HG02973 (cell line): ENCODE measurements around the gene CALML6.

Experiments used
- ATAC-seq: cut with Tn5 transposase; IDR thresholded peaks from one replicate; pipeline ENCODE4 v1.9.1; 2021; ENCODE audit warnings: moderate library complexity; ENCODE audit not compliant: unreplicated experiment

Gene CALML6

DNA sequence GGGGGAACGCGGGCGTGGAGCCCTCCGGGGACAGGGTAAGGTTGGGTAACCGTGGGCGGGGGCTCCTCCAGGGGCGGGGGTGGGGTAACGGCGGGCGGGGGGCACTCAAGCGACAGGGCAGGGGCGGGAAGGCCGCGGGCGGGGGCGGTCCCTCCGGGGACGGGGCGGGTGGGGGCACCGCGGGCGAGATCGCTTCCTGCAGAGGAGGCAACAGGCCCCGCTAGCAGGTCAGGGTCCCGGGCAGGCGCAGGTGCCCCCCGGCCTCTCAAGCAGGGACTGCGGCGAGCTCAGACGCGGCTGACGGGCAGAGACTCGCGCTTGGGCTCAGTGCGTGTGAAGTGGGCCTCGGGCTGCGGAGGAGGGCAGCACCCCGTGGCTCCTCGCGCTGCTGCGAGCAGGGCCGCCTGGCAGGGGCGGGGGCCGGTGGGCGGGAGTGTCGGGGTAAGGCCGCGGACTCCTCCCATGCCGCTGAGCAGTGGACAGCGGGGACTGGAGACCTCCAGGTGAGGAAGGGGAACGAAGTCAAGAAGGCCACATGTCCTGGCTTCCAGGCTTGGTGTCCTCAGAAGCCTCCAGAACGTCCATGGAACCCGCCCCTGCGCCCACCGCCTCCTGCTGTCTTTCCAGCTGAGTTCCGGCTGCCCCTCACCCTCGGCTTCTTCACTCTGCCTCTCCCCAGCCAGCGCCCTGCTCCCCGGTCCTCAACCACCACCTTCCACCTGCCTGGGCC is 23.5 kb upstream of the CALML6 start:
- peak; percentile 3 for ATAC-seq

DNA sequence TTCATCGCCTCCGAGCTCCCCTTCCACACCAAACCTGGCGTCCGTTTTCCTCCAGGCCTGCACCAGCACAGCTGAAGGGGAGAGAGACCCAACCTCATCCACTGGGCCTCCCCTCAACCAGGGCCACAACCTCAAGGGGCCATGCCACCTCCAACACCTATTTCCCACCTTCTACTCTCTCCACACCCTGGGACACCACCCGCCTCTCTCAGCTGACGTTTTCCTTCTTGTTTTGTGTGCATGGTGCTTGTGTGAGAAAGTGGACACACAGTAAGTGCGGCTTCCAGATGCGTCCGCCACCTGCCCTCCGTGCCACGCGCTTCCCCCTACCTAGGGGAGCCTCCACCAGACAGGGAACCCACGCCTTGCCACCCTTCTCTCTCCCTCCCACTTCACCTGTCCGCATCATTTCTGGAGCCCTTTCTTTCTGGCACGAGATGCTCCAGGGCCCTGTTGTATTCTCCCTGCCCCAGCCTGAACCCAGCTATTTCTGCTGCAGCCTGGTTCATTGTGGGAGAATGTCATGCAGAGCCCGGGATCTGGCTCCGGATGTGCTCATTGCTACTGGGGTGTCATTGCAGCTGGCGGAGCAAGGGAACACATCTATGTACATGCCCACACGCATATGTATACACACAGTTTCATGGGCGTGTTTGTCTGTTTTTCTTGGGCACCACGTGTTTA is 22.8 kb upstream of the CALML6 start:
- no peak for ATAC-seq

DNA sequence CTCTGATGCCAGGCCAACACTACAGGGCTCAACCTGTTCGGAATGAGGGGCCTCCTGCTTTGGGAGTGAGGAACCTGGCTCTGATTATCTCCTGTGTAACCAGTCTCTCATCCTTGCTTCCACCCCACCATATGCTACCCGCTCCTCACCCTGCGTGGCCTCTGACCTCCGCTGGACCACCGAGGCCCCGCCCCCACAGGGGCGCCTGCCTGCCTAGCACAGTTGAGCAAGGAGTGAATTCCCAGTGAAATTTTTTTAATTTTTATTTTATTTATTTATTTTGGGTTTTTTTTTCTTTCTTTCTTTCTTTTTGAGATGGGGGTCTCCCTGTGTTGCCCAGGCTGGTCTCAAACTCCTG is 22.3 kb upstream of the CALML6 start:
- ATAC-seq = no peak

DNA sequence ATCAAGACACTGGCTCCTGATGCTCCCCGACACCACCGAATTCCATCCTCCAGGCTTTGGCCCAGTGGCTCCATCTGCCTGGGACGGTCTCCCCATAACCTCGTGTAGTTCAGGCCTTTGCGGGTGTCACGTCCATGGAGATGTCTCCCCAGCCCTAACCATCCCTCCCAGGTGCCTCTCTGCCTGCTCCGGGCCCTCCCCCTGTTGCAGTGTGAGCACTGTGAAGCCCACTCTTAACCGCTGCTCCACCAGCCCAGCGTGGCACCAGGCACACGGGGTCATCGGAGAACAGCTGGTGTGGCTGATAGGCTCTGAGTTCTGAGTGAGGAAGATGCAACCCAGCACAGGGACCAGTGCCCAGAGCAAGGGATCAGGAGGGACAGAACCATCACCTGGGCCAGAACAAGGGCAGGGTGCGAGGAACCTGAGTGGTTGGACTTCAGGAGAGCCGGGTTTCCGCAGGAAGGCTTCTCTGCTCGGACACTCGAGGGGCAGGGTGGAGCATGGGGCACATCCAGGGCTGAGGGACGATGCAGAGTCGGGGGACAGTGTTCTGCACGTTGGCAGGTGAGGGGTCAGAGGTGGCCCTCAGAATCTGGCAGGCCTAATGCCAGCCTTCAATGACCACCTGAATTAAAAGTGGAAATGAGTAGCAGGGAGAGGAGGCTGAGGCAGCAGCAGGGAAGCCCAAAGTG is 21.6 kb upstream of the CALML6 start:
- no peak for ATAC-seq

DNA sequence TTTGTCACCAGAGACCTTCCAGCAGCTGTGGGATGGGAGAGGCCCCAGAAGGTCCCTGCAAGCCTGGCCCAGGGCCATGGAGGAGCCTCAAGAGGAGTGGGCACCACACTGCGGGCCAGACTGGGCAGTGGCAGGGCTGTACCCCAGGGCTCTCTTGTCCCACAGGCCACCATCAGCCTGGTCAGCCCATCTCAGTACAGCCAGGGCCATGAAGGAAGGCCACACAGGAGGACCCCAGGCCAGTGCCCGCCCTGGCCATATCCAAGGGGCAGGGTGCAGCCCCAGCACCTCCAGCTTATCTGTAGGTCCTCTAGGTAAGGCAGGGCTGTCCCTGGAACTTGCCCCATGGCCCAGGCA is 21.1 kb upstream of the CALML6 start:
- ATAC-seq = no peak

DNA sequence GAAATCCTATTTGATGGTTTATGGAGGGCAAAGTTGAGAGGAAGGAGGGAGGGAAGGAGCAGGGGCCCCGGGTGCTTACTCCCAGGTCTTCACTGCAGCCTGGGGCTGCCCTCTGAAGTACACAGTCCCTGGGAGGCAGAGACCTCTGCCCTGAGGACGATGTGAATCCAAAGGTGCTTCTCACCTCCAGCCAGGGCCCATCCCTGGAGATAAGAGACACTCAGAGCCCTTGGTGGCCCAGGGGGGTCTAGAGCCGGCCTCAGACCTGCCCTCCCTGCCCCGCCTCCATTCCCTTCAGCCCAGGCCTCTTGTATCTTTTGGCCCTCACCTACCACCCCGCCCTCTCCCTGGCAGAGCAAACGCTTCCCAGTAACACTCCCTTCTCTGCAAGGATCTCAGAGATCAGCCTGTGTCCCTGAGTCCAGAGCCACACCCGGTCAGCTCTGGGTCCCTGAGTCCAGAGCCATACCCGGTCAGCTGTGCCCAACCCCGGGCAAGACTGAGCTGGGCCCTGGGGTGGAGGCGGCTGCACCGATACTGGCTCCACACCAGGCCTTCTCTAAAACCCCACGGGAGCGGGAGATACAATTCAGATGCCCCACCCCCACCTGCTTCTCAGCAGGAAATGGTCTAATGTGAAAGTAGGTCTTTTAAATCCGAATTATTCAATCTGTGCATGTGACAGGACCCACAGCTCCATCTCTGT is 20.6 kb upstream of the CALML6 start:
- no peak for ATAC-seq

DNA sequence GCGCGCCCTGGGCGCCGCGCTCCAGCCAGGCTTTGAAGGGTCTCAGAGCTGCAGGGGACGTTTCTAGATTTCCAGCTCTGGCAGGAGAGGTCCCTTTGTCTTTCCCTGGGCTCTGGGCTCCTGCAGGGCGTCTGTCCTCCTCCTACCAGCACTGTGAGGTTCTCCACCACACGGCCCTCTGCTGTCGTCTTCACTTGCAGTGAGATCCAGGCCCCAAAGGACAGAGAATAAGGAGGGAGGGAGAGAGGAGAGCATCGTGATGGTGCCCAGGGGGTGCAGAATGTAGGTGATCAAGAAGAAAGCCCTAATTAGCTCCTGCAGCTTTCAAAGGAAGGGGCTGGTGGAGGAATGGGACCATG is 20.0 kb upstream of the CALML6 start:
- ATAC-seq = no peak

DNA sequence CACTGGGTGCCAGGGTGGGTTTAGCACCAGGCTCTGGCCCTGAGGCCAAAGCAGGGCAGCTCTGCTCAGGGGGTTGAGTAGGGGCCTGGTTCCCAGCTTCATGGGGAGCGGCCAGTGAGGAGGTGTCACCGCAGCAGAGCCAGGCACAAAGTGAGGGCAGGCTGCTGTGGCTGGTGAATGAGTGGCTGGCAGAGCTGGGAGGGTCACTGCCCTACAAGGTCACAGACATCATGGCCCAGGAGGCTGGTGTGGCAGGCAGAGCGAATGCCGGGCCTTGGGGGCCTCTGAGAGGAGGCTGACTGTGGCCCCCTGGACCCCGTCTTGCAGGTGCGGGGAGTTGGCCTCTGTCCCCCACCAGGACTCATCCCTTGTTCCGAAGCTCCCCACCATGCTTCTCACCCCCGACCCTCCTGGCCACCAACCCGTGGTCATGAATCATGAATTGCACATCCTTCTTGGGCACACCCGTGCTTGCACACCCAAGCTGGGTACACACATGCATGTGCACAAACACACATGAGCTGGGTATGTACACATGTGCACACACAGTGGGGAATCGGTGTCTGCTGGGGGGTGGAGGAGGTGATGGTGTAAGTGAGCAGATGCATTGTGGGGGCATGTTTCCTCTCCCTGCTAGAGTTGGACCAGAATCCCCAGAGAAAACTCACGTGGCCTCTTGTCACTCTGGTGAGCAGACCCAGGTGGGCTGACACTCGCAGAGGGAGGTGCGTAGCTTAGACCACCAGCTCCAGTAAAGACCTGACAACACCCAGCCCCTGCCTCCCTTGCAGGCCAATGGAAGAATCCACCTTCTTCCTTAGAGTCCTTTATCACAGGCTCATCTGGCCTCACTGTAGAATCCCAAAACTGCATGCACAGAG is 19.4 kb upstream of the CALML6 start:
- no peak for ATAC-seq

DNA sequence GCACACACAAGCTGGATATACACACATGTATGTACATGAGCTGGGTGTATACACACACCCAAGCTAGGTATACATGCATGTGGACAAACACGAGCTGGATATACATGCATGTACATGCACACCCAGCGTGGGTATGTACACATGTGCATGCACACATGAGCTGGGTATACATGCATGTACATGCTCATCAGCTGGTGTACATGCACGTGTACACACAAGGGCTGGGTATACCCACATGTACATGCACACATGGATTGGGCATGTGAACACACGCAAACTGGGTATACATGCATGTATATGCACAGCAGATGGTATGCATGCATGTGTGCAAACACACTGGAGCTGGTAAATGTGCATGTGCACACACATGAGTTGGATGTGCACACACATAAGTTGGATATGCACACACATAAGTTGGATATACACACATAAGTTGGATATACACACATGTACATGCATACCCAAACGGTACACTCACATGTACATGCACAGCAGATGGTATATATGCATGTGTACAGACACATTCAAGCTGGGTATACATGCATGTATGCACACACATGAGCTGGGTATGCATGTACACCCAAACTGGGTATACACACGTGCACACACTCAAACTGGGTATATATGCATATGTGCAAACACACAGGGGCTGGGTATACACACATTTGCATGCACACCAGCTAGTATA is 16.7 kb upstream of the CALML6 start:
- no peak for ATAC-seq

DNA sequence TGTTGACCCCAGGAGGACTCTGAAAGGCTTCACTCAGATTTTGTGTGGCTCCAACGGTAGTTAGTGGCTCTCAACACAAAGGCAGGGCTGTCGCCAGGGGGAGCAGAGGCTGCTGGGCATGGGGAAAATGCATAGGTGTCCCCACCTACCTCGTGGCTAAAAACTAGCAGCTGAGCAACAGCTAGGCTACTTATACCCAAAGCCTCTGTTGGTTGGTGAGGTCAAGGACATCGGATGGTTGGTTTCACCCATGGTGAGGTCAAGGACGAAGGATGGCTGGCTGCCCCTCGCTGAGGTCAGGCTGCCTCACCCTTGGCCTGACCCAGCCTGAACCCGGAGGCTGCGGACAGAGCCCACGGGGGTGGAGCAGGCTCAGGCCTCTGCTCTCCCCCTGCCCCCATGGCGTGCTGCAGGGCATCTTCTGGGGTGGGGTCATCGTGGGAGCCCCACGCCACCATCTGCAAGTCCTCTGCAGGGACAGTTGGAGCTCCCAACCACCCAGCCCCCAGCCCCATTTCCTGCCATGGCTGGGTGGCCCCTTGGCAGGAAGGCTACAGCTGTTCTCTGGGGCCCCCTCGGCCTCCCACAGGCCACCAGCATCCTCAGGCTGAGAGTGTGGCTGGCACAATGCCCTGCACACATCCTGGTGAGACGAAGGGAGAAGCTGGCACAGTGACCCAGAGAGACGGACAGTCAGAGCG is 15.6 kb upstream of the CALML6 start:
- no peak for ATAC-seq

DNA sequence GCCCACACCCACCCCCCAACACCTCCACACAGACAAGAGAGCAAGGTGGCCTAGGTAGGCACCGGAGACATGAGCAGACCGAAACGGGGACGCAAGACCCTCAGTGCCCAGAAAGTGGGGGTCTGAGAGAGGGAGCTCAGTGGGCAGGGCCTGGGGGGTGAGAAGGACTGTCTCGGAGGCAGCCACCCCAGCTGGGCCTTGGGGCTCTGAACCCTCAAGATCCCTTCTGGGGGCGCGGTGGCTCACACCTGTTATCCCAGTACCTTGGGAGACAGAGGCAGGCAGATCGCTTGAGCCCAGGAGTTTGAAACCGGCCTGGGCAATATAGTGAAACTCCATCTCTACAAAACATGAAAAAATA is 15.1 kb upstream of the CALML6 start:
- ATAC-seq = no peak

DNA sequence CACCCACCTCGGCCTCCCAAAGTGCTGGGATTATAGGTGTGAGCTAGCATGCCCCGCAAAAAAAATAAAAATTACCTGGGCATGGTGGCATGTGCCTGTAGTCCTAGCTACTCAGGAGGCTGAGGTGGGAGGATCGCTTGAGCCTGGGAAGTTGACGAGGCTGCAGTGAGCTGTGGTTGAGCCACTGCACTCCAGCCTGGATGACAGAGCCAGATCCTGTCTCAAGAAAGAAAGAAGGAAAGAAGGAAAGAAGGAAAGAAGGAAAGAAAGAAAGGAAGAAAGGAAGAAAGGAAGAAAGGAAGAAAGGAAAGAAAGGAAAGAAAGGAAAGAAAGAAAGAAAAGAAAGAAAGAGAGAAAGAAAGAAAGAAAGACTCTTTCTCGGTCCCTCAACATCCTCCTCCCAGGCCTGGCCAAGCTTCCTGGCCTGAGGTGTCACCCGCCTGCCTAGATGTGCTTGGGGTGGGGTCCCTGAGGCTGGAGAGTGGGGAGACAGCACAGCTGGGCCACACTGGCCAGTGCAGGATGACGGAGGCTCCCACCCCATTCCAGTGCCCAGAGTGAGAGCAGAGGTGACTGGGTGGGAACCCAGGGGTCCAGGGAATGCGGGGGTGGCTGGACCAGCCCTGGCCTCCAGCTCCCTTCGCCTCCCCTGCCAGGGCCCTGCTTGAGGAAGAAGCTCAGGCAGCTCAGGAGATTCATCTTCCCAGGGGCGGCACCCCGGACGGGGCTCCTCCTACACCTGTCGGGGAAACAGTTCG is 14.0 kb upstream of the CALML6 start:
- no peak for ATAC-seq

DNA sequence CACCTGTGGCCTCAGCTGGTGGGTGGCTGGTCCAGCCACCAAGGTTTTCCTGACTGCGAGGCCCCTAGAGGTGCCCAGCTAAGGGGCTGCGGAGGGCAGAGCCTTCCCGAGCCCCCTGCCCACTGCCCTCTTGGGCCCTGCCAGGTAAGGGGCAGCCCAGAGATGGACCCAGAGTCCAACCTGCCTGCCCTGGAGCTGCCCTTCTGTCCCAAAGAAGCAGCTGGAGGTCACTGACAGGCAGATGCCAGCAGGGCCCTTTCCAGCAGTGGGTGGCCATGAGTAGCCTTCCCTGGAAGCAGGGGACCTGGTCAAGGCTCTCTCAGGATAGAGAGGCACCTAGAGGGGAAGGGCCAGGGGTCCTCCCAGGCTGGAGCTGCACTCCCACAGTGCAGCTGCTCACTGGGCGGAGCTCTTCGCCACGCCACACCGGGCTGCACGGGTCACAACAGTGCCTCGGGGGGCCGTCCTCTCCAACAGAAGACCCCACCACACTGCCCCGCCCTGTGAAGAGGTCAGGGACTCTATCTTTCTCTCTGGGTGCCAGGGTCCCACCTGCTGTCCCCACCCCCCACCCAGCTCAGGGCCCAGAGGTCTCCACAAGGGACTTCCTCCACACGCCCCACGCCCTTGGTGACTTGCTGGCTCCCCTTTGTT is 13.3 kb upstream of the CALML6 start:
- no peak for ATAC-seq

DNA sequence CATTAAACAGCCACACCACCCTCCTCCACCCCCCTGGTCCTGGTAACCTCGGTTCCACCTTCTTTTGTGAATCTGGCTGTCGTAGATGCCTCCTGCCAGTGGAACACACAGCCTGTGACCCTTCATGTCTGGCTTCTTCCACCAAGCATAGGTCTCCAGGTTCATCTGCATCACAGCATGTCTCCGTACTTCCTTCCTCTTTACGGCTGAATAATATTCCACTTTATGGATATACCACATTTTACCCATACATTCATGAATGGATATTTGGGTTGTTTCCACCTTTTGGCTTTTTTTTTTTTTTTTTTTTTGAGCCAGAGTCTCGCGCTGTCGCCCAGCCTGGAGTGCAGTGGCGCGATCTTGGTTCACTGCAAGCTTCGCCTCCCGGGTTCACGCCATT is 11.8 kb upstream of the CALML6 start:
- ATAC-seq = no peak

DNA sequence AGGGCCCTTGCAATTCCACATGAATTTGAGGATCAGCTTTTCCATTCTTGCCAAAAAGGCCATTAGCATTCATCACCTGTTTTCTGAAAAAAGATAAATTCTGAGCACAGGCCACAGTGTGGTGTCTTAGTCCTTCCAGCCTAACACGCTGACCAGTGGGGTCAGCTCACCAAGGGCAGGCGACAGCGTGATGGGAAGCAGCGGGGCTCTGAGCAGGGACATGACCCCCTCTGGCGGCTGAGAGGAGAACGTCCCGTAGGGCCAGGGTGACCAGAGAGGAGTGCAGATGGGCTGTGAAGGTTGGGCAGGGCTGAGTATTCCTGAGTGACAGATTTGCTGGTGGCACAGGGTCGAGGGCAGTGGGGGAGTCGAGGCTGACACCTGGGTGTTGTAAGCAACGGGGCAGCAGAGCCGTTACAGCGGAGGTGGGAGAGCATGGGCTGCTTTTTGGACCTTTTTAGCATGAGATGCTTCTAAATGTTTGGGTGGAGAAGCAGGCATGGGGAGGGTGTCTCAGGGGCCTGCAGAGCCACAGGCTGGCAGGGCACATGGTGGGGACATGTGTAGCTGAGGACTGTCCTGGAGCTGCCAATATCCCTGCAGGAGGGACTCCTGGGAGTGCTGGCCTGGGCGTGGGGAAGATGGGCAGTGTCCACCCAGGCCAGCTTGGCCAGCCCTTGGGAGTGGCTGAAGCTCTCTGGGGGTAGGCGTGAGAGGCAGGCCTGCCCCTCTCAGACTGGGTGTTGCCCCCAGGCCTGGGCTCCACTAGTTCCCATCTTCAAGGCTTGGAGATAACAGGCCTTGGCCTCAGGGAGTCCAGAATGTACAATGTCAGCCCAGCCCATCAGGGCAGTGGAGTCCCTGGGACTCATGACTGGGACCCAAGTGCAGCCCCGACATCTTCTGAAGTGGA is 8.6 kb upstream of the CALML6 start:
- no peak for ATAC-seq

DNA sequence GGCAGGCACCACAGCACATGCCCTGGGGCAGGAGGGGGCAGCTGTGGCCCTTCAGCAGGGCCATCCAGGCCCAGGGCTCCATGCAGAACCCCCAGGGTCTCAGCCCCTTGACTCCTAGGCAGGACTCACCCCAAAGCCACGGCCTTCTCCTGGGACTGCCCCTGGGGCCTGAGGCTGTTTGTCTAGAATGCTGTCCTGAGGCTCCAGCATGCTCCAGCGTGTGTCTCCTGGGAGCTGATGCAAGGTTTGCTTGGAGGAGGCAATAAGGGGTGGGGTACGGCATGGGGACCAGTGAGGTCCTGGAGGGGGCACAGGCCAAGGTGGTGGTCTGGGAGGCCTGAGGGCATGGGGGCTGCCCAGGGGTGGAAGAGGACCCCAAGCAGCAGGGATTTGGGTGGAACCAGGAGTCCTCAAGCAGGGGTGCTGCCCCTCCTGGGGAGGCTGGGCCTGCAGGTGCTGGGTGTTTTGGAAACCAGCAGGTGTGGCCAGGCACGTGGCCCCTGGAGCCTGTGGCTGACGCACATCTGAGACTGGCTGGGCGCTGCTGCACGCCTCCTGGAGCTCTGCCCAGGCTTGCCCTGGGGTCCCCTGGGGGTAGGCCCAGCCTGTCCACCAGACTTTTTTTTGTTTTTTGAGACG is 7.8 kb upstream of the CALML6 start:
- ATAC-seq = no peak

DNA sequence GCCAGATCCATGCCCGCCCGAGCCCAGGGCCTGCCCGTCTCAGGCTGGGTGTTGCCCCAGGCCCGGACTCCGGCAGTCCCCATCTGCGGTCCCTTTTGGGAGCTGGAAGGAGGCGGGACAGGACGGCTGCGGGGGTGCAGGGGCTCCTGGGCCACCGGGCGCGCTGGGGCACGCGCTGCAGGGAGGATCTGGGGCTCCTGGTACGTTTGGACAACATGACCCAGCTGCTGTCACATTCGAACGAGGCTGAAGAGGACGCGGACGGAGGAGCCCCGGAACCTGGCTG is 6.6 kb upstream of the CALML6 start:
- ATAC-seq = peak; percentile 11
